ENCODE measurements around the gene LAP3. TPM values are rescaled to one million over a fixed set of nuclear protein-coding genes. Genes with fewer than 3 reads are reported as not detected.

The LAP3 gene
- total RNA-seq, 6 experiments from 2014 or later: 70.9 to 138 (median 102) TPM

DNA sequence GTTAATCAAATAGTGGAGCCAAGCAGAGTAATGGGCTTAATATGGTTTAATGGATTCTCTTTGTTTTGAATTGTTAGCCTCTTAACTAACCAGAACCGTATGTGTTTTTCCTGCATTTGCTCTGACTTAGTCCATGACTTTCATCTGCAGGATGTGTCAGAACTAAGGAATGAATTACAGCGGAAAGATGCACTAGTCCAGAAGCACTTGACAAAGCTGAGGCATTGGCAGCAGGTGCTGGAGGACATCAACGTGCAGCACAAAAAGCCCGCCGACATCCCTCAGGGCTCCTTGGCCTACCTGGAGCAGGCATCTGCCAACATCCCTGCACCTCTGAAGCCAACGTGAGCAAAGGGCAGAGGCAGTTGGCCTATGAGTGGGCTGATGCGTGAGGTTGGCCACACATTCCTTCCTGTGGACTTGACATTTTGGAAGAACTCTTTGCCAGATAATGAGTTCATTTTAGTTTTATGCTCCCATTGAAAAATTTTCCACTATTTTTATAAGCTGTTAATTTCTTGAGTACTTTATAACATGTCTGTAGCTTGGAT is 46.5 kb downstream of the LAP3 start:
- DNase-seq: no peak
- H3K27me3 ChIP-seq: no peaks in the 10 kb centered on the region
- TF ChIP-seq, protein P1, sequence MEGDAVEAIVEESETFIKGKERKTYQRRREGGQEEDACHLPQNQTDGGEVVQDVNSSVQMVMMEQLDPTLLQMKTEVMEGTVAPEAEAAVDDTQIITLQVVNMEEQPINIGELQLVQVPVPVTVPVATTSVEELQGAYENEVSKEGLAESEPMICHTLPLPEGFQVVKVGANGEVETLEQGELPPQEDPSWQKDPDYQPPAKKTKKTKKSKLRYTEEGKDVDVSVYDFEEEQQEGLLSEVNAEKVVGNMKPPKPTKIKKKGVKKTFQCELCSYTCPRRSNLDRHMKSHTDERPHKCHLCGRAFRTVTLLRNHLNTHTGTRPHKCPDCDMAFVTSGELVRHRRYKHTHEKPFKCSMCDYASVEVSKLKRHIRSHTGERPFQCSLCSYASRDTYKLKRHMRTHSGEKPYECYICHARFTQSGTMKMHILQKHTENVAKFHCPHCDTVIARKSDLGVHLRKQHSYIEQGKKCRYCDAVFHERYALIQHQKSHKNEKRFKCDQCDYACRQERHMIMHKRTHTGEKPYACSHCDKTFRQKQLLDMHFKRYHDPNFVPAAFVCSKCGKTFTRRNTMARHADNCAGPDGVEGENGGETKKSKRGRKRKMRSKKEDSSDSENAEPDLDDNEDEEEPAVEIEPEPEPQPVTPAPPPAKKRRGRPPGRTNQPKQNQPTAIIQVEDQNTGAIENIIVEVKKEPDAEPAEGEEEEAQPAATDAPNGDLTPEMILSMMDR (IDR thresholded peaks at IDR 0.05): no peak
- no peak for TF ChIP-seq POLR2A (IDR thresholded peaks at IDR 0.05)
- peaks cover 0 to 87% (median 46%) of the 10 kb centered on the region in 4 donors for H3K36me3 ChIP-seq
- H3K27ac ChIP-seq: no peak overlapping the region
- intact Hi-C loops (cut with DNase I): no loop called here
- no peak for ATAC-seq
- no peak overlapping the region for H3K4me3 ChIP-seq
- H3K9me3 ChIP-seq: no peaks in the 10 kb centered on the region
- H3K4me1 ChIP-seq: no peaks in the 10 kb centered on the region
- WGBS (ENCODE audit: insufficient coverage, low coverage, low lambda C conversion rate, missing lambda C conversion rate): 78% methylated on average over 7 of the region's 7 CpGs

DNA sequence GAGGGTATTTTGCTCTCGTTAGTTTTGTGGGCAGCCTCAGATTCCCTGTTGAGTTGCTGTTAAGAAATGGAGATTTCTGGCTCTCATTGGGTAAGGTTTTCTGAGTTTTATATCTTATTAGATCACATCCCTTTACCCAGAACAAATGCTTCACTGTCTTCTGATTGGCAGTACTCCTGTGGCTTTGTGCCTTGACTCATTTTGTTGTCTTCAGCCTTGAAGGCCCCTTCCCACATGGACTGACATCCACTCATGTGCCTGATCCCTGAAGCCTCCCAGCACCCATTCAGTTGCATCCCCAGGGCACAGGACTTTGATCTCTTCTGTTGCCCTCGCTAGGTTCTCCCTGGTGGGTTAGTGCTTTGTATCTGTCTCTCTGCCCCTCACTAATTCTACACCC is 47.8 kb downstream of the LAP3 start:
- Histone ChIP-seq H3K27ac (no peak overlapping the region), H3K27me3 (no peaks in the 10 kb centered on the region), H3K9me3 (no peaks in the 10 kb centered on the region), H3K36me3 (peaks cover 0 to 87% (median 48%) of the 10 kb centered on the region in 4 donors), H3K4me3 (no peak overlapping the region), H3K4me1 (no peaks in the 10 kb centered on the region)
- no peak for TF ChIP-seq POLR2A (IDR thresholded peaks at IDR 0.05)
- TF ChIP-seq, protein P1 (IDR thresholded peaks at IDR 0.05): no peak
- ATAC-seq: no peak
- DNase-seq: no peak
- WGBS (ENCODE audit: insufficient coverage, low coverage, low lambda C conversion rate, missing lambda C conversion rate): no CpG with 5 or more reads among the region's 2 CpGs
- intact Hi-C loops (cut with DNase I): no loop called here

DNA sequence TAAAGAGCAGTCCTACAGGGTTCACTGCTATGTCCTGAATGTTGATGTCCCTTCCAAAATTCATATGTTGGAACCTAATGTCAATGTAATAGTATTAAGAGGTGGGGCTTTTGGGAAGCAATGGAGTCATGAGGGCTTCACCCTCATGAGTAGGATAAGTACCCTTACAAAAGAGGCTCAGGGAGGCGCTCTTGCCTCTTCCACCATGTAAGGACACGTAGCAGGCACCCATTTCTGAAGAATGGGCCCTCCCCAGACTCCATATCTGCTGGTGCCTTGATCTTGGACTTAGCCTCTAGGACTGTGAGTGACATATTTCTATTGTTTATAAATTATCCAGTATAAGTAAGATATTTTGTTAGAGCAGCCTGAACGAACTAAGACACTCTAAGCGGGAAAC is 53.2 kb downstream of the LAP3 start:
- TF ChIP-seq, protein P1 (IDR thresholded peaks at IDR 0.05): no peak
- no peak for TF ChIP-seq POLR2A (IDR thresholded peaks at IDR 0.05)
- intact Hi-C loops (cut with DNase I): loop anchor here (5.0 to 10.0 kb wide), 2 partner anchors 38 to 85 kb away; no protein-coding TSS in a partner anchor

DNA sequence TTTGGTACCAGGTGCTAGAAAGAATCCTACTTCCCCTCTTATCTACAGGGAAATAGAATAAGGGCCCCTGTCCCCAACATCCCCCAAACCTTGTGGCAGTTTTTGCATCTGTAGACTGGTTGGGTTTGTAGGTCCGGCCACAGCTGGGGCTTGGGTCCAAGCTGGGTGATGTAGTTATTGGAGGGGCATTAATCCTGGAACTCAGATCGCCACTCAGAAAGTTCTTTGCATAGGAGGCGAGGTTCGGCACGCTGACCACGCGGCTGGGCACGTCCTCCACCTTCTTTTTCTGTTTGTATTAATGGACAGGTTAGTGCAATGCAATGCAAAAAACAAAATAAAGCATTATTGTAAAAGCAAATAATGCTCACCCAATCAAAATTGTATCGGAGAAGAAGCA is 56.6 kb downstream of the LAP3 start:
- no peak overlapping the region for H3K4me3 ChIP-seq
- no peaks in the 10 kb centered on the region for H3K9me3 ChIP-seq
- DNase-seq (no peak), ATAC-seq (no peak)
- intact Hi-C loops (cut with DNase I): loop anchor here (5.0 to 10.0 kb wide), 2 partner anchors 41 to 89 kb away; no protein-coding TSS in a partner anchor
- H3K27me3 ChIP-seq: no peaks in the 10 kb centered on the region
- peaks cover 0 to 35% (median 10%) of the 10 kb centered on the region in 4 donors for H3K36me3 ChIP-seq
- no peak overlapping the region for H3K27ac ChIP-seq
- 97% methylated on average over 9 of the region's 9 CpGs for WGBS (ENCODE audit: insufficient coverage, low coverage, low lambda C conversion rate, missing lambda C conversion rate)
- TF ChIP-seq, protein P1 (IDR thresholded peaks at IDR 0.05): no peak
- TF ChIP-seq POLR2A (IDR thresholded peaks at IDR 0.05): no peak
- no peaks in the 10 kb centered on the region for H3K4me1 ChIP-seq

More for the DNA sequence above, 53.2 kb downstream of the LAP3 start:
- H3K4me1 ChIP-seq: no peaks in the 10 kb centered on the region
- H3K27ac ChIP-seq: no peak overlapping the region
- ATAC-seq (no peak), DNase-seq (no peak)
- 96% methylated on average over 2 of the region's 4 CpGs for WGBS (ENCODE audit: insufficient coverage, low coverage, low lambda C conversion rate, missing lambda C conversion rate)
- H3K27me3 ChIP-seq: no peaks in the 10 kb centered on the region
- no peaks in the 10 kb centered on the region for H3K9me3 ChIP-seq
- H3K36me3 ChIP-seq: peaks cover 0 to 66% (median 34%) of the 10 kb centered on the region in 4 donors
- no peak overlapping the region for H3K4me3 ChIP-seq
